Duodenal mucosa (tissue), 2 donors: ENCODE results near the gene UBALD1.
"Not testable (repeated sequence)": the region's sequence is repeated elsewhere in the genome, so short reads cannot be mapped to it uniquely, and the experiment has no call there.

Experiments used
- H3K27ac ChIP-seq: one replicate; pipeline ENCODE4 v1.7.0; 2013; ENCODE audit warnings: low read depth, low read length
- H3K27me3 ChIP-seq, 2 donors: one replicate each; pipeline ENCODE4 v1.7.0; 2013; ENCODE audit warnings: low read length in 2 of 2, control low read depth in 1 of 2; ENCODE audit not compliant: insufficient read depth in 2 of 2, control insufficient read depth in 1 of 2
- H3K36me3 ChIP-seq, 2 donors: one replicate each; pipeline ENCODE4 v1.7.0; 2013; ENCODE audit warnings: low read length in 2 of 2, control low read depth in 1 of 2; ENCODE audit not compliant: insufficient read depth in 2 of 2, control insufficient read depth in 1 of 2
- H3K4me1 ChIP-seq, 2 donors: one replicate each; pipeline ENCODE4 v1.7.0; 2013; ENCODE audit warnings: low read length in 2 of 2, control low read depth in 1 of 2; ENCODE audit not compliant: insufficient read depth in 2 of 2, control insufficient read depth in 1 of 2
- H3K4me3 ChIP-seq, 2 donors: one replicate each; pipeline ENCODE4 v1.7.0; 2013; ENCODE audit warnings: low read length in 2 of 2, low read depth in 1 of 2
- H3K9ac ChIP-seq, 2 donors: one replicate each; pipeline ENCODE4 v1.7.0; 2013; ENCODE audit warnings: low read length in 2 of 2, low read depth in 1 of 2
- H3K9me3 ChIP-seq, 2 donors: one replicate each; pipeline ENCODE4 v1.7.0; 2013; ENCODE audit warnings: low read length in 2 of 2, control low read depth in 1 of 2; ENCODE audit not compliant: control insufficient read depth in 1 of 2

UBALD1 gene

GRCh38 chr16:4578961-4579530, 35.6 kb downstream of the UBALD1 start:
- no peaks in the 10 kb centered on the region for H3K4me1 ChIP-seq
- H3K27ac ChIP-seq, result no peak overlapping the region
- no peaks in the 10 kb centered on the region for H3K36me3 ChIP-seq
- H3K4me3 ChIP-seq, result no peak overlapping the region
- no peaks in the 10 kb centered on the region for H3K27me3 ChIP-seq
- no peaks in the 10 kb centered on the region for H3K9me3 ChIP-seq
- no peak overlapping the region for H3K9ac ChIP-seq

- Histone ChIP-seq H3K36me3 (no peaks in the 10 kb centered on the region), H3K4me3 (no peak overlapping the region), H3K4me1 (no peaks in the 10 kb centered on the region), H3K27ac (no peak overlapping the region), H3K9ac (no peak overlapping the region), H3K9me3 (no peaks in the 10 kb centered on the region), H3K27me3 (no peaks in the 10 kb centered on the region)
Observed at GRCh38 chr16:4576008-4576407, 38.7 kb downstream of the UBALD1 start.

GRCh38 chr16:4574919-4575705, 39.6 kb downstream of the UBALD1 start:
- H3K27me3 ChIP-seq, result no peaks in the 10 kb centered on the region
- no peaks in the 10 kb centered on the region for H3K36me3 ChIP-seq
- peaks cover 0 to 2% of the 10 kb centered on the region in 2 donors for H3K4me1 ChIP-seq
- H3K4me3 ChIP-seq, result no peak overlapping the region
- no peak overlapping the region for H3K27ac ChIP-seq
- H3K9me3 ChIP-seq, result no peaks in the 10 kb centered on the region
- H3K9ac ChIP-seq, result no peak overlapping the region

GRCh38 chr16:4573926-4574325, 40.8 kb downstream of the UBALD1 start:
- H3K9ac ChIP-seq, H3K4me1 ChIP-seq, H3K4me3 ChIP-seq, H3K27me3 ChIP-seq, H3K27ac ChIP-seq, H3K36me3 ChIP-seq, H3K9me3 ChIP-seq: not testable (repeated sequence)

- Histone ChIP-seq H3K36me3 (no peaks in the 10 kb centered on the region), H3K9me3 (no peaks in the 10 kb centered on the region), H3K4me1 (peaks cover 5 to 9% of the 10 kb centered on the region in 2 donors), H3K27me3 (no peaks in the 10 kb centered on the region), H3K9ac (no peak overlapping the region), H3K4me3 (no peak overlapping the region), H3K27ac (no peak overlapping the region)
Observed at GRCh38 chr16:4572715-4573114, 42.0 kb downstream of the UBALD1 start.

GRCh38 chr16:4570688-4571321, 43.9 kb downstream of the UBALD1 start:
- no peaks in the 10 kb centered on the region for H3K36me3 ChIP-seq
- no peak overlapping the region for H3K27ac ChIP-seq
- H3K27me3 ChIP-seq, result no peaks in the 10 kb centered on the region
- no peak overlapping the region for H3K9ac ChIP-seq
- H3K9me3 ChIP-seq, result no peaks in the 10 kb centered on the region
- H3K4me3 ChIP-seq, result no peak overlapping the region
- H3K4me1 ChIP-seq, result peaks cover 5 to 9% of the 10 kb centered on the region in 2 donors

- H3K27ac ChIP-seq, result no peak overlapping the region
- H3K4me3 ChIP-seq, result no peak overlapping the region
- peaks cover 5 to 9% of the 10 kb centered on the region in 2 donors for H3K4me1 ChIP-seq
- no peaks in the 10 kb centered on the region for H3K9me3 ChIP-seq
- H3K9ac ChIP-seq, result no peak overlapping the region
- H3K27me3 ChIP-seq, result no peaks in the 10 kb centered on the region
- no peaks in the 10 kb centered on the region for H3K36me3 ChIP-seq
Observed at GRCh38 chr16:4570086-4570485, 44.6 kb downstream of the UBALD1 start.

- H3K4me3 ChIP-seq, result no peak overlapping the region
- H3K9ac ChIP-seq, result no peak overlapping the region
- peaks cover 5 to 9% of the 10 kb centered on the region in 2 donors for H3K4me1 ChIP-seq
- H3K27me3 ChIP-seq, result no peaks in the 10 kb centered on the region
- H3K36me3 ChIP-seq, result no peaks in the 10 kb centered on the region
- no peaks in the 10 kb centered on the region for H3K9me3 ChIP-seq
- H3K27ac ChIP-seq, result no peak overlapping the region
Observed at GRCh38 chr16:4566144-4566543, 48.5 kb downstream of the UBALD1 start.

- no peak overlapping the region for H3K4me3 ChIP-seq
Observed at GRCh38 chr16:4564661-4565267, 49.9 kb downstream of the UBALD1 start.

GRCh38 chr16:4561596-4561995, 53.1 kb downstream of the UBALD1 start:
- Histone ChIP-seq H3K27me3 (no peaks in the 10 kb centered on the region), H3K36me3 (no peaks in the 10 kb centered on the region), H3K9me3 (no peaks in the 10 kb centered on the region), H3K9ac (no peak overlapping the region), H3K27ac (no peak overlapping the region), H3K4me3 (no peak overlapping the region), H3K4me1 (no peaks in the 10 kb centered on the region)

More at GRCh38 chr16:4564661-4565267, 49.9 kb downstream of the UBALD1 start:
- H3K36me3 ChIP-seq, result no peaks in the 10 kb centered on the region
- H3K27me3 ChIP-seq, result no peaks in the 10 kb centered on the region
- no peaks in the 10 kb centered on the region for H3K9me3 ChIP-seq
- no peak overlapping the region for H3K27ac ChIP-seq
- peaks cover 3% of the 10 kb centered on the region in 2 donors for H3K4me1 ChIP-seq
- H3K9ac ChIP-seq, result no peak overlapping the region
